Measurements from ENCODE around the gene PLCD3. TPM values are rescaled to one million over a fixed set of nuclear protein-coding genes. Genes with fewer than 3 reads are reported as not detected.

Gene PLCD3
- total and polyA plus RNA-seq, 10 of the 15 experiments (the other 5 are each of a cell fraction or from before 2014, with no cell fraction given): 0.02 to 1.6 (median 0.44) TPM

DNA sequence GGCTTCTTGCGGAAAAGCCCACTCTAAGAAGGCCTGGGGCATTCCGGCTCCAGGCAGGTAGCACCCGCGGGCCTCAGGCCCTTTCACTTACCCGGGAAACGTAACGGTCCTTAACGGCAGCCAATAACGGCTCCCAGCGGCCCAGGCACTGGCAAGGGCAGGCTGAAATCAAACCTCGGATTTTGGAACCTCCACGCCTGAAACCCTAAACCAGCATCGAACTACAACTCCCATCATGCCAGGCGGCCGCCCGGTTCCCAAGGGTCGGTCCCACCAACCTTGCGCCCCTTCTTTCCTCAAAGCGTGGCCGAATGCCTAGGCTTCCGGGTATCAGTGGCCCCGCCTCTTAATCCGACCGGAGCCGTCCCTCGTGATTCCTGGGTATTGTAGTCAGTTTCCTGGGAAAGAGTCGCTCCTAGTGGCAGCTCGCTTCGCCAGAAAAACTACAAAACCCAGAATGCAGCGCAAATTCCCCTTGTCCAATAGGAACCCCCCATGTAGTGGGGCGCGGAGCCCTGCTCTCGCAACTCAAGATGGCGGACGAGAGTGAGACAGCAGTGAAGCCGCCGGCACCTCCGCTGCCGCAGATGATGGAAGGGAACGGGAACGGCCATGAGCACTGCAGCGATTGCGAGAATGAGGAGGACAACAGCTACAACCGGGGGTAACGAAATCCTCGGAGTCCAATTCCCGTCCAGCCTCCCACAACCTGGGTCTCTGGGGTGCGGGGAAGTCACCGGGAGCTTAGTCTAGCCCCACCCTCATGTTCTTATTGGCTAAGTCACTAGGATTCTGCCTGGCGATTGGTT, 71.3 kb downstream of the PLCD3 start, which contains the start of gene NMT1 (continued):
- peak; percentile 84 for TF ChIP-seq CBFB (IDR thresholded peaks at IDR 0.05; ENCODE audit: low read depth)
- no peak for TF ChIP-seq TBL1XR1 (IDR thresholded peaks at IDR 0.05; ENCODE audit: low read depth, low read length)
- TF ChIP-seq SIX5 (IDR thresholded peaks at IDR 0.05; ENCODE audit: low read depth, low read length, severe bottlenecking): peak; percentile 94
- TF ChIP-seq, protein P1, sequence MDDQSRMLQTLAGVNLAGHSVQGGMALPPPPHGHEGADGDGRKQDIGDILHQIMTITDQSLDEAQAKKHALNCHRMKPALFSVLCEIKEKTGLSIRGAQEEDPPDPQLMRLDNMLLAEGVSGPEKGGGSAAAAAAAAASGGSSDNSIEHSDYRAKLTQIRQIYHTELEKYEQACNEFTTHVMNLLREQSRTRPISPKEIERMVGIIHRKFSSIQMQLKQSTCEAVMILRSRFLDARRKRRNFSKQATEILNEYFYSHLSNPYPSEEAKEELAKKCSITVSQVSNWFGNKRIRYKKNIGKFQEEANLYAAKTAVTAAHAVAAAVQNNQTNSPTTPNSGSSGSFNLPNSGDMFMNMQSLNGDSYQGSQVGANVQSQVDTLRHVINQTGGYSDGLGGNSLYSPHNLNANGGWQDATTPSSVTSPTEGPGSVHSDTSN (IDR thresholded peaks at IDR 0.05; ENCODE audit: insufficient replicate concordance, low read depth, low read length): peak; percentile 93
- peak; percentile 64; the same call in 1 of the 2 replicates for TF ChIP-seq HDGF (IDR thresholded peaks at IDR 0.05)
- TF ChIP-seq, protein P2, sequence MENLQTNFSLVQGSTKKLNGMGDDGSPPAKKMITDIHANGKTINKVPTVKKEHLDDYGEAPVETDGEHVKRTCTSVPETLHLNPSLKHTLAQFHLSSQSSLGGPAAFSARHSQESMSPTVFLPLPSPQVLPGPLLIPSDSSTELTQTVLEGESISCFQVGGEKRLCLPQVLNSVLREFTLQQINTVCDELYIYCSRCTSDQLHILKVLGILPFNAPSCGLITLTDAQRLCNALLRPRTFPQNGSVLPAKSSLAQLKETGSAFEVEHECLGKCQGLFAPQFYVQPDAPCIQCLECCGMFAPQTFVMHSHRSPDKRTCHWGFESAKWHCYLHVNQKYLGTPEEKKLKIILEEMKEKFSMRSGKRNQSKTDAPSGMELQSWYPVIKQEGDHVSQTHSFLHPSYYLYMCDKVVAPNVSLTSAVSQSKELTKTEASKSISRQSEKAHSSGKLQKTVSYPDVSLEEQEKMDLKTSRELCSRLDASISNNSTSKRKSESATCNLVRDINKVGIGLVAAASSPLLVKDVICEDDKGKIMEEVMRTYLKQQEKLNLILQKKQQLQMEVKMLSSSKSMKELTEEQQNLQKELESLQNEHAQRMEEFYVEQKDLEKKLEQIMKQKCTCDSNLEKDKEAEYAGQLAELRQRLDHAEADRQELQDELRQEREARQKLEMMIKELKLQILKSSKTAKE (IDR thresholded peaks at IDR 0.05; ENCODE audit: low read depth, poor library complexity, severe bottlenecking): peak; percentile 74
- TF ChIP-seq, protein P3, sequence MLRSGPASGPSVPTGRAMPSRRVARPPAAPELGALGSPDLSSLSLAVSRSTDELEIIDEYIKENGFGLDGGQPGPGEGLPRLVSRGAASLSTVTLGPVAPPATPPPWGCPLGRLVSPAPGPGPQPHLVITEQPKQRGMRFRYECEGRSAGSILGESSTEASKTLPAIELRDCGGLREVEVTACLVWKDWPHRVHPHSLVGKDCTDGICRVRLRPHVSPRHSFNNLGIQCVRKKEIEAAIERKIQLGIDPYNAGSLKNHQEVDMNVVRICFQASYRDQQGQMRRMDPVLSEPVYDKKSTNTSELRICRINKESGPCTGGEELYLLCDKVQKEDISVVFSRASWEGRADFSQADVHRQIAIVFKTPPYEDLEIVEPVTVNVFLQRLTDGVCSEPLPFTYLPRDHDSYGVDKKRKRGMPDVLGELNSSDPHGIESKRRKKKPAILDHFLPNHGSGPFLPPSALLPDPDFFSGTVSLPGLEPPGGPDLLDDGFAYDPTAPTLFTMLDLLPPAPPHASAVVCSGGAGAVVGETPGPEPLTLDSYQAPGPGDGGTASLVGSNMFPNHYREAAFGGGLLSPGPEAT (IDR thresholded peaks at IDR 0.05; ENCODE audit: low read depth): peak; percentile 99
- peak; percentile 86 for TF ChIP-seq MEF2B (IDR thresholded peaks at IDR 0.05; ENCODE audit: partially characterized antibody, poor library complexity, severe bottlenecking)
- TF ChIP-seq SMC3 (IDR thresholded peaks at IDR 0.05; ENCODE audit: borderline replicate concordance, low read length): no peak
- TF ChIP-seq RAD21 (IDR thresholded peaks at IDR 0.05; ENCODE audit: insufficient read depth, low read depth, low read length): no peak
- TF ChIP-seq GABPA (IDR thresholded peaks at IDR 0.05; ENCODE audit: low read depth): peak; percentile 79
- TF ChIP-seq, protein P4, sequence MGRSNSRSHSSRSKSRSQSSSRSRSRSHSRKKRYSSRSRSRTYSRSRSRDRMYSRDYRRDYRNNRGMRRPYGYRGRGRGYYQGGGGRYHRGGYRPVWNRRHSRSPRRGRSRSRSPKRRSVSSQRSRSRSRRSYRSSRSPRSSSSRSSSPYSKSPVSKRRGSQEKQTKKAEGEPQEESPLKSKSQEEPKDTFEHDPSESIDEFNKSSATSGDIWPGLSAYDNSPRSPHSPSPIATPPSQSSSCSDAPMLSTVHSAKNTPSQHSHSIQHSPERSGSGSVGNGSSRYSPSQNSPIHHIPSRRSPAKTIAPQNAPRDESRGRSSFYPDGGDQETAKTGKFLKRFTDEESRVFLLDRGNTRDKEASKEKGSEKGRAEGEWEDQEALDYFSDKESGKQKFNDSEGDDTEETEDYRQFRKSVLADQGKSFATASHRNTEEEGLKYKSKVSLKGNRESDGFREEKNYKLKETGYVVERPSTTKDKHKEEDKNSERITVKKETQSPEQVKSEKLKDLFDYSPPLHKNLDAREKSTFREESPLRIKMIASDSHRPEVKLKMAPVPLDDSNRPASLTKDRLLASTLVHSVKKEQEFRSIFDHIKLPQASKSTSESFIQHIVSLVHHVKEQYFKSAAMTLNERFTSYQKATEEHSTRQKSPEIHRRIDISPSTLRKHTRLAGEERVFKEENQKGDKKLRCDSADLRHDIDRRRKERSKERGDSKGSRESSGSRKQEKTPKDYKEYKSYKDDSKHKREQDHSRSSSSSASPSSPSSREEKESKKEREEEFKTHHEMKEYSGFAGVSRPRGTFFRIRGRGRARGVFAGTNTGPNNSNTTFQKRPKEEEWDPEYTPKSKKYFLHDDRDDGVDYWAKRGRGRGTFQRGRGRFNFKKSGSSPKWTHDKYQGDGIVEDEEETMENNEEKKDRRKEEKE (IDR thresholded peaks at IDR 0.05): no peak
- TF ChIP-seq, protein P5, sequence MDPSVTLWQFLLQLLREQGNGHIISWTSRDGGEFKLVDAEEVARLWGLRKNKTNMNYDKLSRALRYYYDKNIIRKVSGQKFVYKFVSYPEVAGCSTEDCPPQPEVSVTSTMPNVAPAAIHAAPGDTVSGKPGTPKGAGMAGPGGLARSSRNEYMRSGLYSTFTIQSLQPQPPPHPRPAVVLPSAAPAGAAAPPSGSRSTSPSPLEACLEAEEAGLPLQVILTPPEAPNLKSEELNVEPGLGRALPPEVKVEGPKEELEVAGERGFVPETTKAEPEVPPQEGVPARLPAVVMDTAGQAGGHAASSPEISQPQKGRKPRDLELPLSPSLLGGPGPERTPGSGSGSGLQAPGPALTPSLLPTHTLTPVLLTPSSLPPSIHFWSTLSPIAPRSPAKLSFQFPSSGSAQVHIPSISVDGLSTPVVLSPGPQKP (IDR thresholded peaks at IDR 0.05; ENCODE audit: low read depth, low read length): no peak
- peak; percentile 87 for TF ChIP-seq FOS (IDR thresholded peaks at IDR 0.05; ENCODE audit: borderline replicate concordance, extremely low read depth, insufficient read length)
- no peak for TF ChIP-seq ZNF274 (IDR thresholded peaks at IDR 0.05; ENCODE audit: insufficient read depth, insufficient read length)
- TF ChIP-seq POLR2AphosphoS5 (IDR thresholded peaks at IDR 0.05; ENCODE audit: low read length): peak; percentile 96
- TF ChIP-seq NFXL1 (IDR thresholded peaks at IDR 0.05; ENCODE audit: borderline replicate concordance): no peak
- peak; percentile 99 for TF ChIP-seq IKZF1 (conservative IDR thresholded peaks at IDR 0.05)
